ENCODE measurements around the gene LRRK1.

Gene LRRK1

DNA sequence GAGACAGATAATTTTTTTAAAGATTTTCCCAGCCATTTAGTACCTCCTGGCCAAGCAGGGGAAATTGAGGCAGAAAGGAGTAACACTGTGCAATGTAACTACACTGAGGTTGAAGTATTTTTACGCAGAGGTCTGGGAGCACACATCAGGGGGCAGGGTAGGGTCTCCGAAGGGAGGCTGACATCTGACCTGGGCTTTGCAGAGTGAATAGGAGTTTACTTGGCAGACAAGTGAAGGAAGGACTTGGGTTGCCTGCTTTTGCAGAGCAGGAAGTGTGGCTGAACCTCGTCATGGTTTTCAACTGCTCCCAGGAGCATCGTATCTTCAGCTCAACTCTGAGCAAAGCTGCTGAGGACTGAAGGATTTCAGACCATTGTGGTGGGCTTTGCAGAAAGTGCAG lies 66.2 kb downstream of the LRRK1 start:
- no peak for DNase-seq

DNA sequence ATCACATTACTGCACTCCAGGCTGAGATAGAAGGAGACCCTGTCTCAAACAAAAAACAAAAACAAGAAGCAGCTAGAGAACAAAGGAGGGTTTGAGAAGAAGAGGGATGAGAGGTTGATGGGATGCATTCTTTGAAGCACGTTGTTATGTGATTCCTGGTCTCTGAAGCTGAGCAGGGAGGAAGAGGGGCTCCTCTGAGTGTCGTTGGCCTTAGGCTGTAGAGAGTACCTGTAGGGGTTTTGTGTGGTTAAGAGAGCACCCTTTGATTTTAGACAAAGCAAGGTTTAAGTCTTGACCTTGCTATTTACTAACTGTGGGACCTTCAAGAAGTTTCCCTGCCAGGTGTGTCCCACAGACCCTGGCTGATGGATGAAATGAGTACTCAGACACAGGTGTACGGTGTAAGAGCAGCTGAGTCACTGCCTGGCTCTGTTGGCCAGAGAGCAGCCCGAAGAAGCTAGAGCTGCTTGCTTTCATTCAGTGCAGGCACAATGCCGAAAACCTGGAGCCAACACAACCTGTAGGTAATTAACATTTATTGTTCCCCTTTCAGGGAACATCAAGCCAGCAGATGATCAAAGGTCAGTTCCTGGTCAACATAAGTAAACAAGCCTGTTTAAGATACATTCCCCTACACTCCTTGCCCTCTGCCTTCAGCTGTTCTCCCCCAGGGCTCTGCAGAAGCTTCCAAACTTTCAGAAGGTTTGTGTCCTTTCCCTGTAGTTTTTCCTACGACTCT lies 67.2 kb downstream of the LRRK1 start:
- DNase-seq = no peak

DNA sequence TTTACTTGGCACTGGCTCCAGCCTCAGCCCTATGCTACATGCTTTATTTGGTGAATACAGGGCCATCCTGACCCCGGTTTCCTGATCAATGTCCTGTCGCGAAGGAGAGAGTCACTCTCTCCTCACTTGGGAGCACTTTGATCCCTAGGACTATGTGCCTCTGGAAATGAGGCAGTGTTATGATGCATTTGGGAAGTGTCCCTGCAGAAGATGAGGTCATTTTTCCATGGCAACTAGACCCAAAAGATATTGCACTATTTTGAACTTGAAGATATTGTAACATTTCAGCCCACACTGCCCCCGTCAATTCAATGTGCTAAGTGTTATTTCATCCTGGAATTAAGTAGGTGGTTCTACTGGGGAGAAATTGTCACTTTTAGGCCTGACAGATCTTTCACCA lies 68.0 kb downstream of the LRRK1 start:
- no peak for DNase-seq

DNA sequence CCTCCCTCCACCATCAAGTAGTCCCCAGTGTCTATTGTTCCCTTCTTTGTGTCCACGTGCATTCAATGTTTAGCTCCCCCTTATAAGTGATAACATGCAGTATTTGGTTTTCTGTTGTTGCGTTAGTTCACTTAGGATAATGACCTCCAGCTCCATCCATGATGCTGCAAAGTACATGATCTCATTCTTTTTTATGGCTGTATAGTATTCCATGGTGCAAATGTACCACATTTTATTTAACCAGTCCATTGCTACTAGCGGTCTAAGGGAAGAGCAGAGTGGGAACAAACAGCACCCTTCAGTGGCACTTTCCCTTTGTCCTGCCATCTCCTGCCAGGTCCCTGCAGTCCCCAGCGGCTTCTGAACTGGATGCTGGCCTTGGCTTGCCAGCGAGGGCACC lies 69.1 kb downstream of the LRRK1 start:
- no peak for DNase-seq

DNA sequence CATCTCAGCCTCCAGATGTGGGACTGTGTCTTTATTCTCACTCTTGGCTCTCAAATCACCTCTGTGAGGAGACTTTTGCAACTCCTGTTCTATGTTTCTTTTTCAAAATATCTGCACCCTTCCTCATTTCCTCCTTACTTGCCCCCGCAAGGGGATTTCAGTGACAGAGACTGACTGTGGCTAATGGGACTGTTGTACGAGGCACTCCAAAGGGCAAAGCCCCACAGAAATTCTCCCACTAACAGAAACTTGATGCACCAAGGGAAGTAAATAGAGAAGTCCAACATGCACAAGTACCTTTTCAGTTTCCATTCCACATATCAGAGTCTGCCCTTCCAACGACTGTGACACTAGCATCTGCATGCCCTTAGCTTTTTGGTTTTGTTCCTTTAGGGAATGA lies 69.7 kb downstream of the LRRK1 start:
- no peak for DNase-seq

DNA sequence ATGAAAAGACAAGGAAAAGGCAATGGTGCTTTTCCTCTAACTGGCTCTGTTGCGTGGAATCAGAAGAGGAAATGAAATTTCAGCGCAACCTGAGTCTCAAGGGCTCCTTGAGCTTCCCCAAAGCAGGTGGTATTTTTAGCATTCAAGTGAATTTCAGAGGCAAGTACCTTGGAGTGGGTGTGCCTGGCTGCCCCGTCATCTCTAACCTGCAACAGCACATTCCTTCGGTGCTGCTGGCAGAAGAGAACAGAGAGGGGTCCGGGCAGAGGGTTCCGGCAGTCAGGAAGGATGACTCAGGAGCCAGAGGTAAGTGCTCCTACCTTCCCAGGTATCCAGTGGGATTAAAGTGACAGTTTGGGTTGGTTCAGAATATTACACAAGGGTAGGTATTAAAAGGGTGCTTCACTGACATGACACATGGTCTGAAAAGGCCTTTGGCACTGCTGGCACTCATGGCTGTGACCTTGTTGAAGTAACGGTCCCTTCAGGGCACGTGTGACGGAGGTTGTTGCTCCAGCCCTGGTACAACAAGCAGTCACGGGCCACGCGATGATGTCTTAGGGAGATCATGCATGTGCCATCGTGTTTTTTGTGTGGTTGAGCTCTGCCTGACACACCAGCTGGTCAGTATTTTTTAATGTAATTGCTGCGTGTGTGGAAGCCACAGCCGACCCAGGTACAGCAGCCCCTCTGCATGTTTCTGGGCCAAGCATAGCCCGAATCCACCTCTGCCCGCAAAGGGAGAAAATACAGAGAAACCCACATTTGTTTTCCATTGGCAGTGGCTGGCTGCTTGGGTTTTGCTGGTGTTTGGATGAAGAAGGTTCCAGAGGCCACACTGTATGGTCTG lies 75.7 kb downstream of the LRRK1 start:
- no peak for DNase-seq

DNA sequence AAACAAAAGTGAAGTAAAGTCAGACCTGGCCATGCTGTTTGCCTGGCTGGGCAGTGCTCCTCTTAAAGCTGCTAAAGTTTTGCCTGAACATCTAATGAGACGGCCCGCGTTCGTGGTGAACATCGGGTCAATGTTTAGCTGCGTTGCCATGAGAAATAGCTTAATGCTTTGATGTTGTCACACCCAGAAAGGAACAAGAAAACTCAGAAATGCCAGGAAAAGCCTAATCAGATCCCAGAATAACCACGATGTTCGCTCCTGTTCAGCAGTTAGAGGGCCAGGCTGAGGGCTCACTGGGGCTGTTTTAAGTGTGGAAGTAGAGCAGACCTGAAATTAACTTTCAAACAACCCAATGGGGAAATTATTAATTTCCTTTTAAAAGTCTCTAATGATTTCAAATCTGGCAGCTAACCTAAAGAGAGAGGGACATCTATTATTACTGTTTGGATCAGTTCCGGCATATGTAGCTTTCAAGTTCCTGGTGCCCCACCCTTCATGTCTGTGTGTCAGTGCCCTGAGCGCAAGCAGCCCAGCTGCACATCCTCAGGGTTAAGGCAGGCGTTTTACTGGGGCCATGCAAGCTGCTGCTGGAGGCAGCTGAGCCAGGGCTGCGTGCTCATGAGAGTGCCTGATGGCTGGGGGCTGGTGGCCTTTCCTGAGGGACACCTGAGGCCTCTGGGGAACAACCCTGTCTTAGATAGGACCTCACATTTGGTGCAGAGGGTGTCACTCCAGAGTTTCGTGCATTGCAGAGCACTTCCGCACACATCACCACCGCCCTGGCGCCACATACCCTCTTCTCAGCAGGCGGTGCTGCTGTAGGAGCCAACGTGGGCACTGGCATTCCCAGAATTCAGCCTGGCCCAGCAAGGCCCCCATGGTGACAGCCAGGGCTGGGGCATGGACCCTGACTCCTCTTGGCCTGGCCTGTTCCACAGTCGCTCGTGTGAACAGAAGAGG lies 76.6 kb downstream of the LRRK1 start:
- no peak for DNase-seq

DNA sequence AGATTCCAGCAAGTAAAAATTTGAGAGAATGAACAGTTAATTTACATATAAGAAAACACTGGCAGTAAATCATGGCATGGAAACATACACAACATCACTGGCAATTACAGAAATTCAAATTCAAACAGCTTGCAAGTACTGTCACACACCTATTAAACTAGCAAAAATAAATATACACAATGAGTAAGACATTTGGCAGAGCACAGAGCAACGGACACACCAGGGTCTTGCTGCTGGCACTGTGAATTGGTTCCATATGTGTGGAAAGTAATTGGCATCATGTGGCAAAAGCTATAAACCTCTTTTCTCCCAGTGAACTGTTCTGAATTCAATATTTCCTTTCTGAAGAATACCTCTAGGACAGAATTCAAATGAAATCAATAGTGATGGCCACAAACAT lies 78.3 kb downstream of the LRRK1 start:
- no peak for DNase-seq

DNA sequence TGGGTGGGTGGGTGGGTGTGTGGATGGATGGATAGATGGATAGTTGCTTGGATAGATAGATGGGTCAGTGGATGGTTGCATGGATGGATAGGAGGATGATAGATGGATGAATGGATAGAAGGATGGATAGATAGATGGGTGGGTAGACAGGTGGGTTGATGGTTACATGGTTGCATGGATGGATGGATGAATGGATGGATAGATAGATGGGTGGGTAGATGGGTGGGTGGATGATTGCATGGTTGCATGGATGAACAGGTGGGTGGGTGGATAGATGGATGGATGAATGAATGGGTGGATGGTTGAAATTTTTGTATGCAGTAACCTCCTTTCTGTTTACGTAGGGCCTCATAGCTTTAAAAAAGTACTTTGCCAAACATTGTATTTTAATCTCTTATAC lies 79.5 kb downstream of the LRRK1 start:
- DNase-seq = no peak

DNA sequence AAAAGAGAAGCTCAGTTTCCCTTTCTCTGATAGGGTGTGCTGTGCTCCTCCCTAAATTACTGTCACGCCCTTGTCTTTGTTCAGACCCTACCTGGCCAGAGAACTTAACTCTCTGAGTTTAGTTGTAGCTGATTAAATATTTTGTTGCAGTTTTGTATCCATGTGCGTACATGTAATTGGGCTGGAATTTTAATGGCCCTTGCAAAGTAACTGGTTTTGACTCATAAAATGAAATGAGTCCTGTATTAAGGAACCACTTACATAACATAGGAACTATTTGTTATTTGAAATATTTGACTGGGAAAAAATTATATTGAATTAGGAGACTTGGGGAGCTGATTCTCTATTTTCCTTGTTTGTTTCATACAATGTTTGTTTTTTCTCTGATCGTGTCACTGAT lies 80.2 kb downstream of the LRRK1 start:
- DNase-seq = no peak

DNA sequence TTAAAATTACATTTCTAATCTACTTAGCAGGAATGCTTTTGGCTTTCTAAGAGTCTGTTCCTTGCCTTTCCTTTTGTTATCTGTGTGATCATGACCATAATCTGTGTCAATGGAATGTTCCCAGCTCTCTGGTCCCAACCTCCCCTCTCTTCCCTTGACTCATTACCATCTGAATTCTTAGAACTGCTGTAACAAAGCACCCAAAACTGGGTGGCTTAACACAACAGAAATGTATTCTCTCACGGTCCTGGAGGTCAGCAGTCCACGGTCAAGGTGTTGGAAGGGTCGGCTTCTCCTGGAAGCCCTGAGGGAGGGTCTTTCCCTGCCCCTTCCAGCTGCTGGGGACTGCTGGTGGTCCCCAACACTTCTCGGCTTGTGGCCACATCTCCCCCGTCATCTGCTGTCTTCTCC lies 81.1 kb downstream of the LRRK1 start:
- no peak for DNase-seq

DNA sequence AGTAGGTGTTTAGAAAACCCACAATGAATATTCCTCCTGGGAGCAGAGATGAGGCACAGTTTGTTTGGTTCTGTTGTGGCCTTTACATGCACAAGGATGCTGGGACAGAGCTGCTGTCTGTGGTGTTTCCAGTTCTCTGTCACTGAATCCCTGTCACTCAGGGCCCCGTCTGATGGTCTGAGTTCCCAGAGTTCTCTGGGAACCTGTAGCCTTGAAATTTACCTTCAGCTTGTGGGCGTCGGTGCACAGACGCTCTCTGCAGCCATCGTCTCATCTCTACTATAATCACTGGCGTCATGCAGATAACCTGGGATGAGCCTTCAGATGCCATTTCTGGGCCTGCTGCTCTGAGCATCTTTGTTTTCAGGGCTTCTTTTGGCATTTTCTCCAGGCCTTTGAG lies 81.9 kb downstream of the LRRK1 start:
- DNase-seq = no peak

DNA sequence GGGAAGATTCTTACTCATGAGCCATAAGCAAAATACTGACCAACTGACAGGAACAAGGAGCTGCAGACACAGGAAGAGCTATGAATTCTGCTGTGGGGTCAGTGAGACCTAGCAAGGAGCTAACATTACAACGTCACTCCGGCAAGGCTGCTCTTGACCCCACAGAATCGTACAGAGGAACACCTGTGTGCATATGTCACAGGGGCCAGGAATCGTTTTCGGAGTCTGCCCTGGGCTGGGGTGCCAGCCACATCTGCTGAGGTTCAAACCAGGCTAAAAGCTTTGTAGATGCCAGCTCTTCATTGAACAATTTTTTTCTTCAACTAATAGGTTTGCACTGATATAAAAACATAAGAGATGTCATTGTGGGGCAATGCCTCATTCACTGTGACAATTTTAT lies 82.6 kb downstream of the LRRK1 start:
- no peak for DNase-seq

DNA sequence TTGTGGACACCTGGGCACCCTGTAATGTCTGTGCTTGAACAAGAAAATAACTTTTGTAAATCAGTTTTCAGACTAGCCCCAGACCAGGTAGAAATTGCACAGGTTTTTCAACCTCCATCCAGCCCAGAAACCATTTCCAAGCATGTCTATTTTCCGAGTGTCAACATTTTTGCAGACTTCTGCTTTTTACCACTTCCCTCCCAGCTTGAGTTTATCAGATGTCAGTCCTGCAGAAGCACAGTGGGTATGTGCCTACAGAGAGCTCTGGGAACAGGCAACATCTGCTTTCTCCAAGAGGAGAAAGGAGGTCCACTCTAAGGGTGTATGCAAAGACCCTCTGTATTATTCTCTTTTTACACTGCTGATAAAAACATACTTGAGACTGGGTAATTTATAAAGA lies 83.9 kb downstream of the LRRK1 start:
- no peak for DNase-seq

DNA sequence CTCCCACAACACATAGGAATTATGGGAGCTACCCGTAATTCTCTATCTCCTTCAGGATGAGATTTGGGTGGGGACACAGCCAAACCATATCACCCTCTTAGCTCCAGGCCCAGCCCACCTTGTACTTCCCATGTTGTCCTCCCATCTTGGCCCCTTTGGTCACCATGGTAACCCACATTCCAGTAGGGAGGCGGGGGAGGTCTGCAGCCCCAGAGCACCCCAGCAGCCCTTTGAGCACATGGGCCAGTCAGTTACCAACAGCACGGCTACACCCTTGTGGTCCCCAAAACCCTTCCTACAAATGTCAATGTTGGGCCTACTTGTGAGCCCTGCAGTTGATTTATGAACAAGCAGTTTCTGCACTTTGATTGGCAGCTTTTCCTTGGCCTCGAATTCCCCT lies 84.5 kb downstream of the LRRK1 start:
- DNase-seq = no peak

DNA sequence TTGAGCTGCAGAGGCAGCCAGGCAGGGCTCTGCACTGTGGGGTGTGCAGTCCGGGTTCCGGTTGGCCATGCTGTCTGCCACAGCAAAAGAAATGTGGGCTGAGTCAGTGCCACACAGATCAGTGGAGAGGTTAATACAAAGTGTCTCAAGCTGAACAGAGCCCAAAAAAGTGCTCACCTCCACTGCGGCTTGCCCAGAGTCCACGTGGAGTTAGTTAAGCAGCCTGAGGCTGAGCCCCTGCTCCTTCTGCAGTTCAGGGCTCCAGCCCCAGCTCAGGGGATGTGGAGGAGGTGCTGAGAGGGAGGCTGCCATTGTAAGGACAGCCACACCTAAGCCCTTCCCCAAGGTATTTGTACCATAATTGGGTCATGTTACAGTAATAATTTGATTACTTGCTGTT lies 85.3 kb downstream of the LRRK1 start:
- no peak for DNase-seq

DNA sequence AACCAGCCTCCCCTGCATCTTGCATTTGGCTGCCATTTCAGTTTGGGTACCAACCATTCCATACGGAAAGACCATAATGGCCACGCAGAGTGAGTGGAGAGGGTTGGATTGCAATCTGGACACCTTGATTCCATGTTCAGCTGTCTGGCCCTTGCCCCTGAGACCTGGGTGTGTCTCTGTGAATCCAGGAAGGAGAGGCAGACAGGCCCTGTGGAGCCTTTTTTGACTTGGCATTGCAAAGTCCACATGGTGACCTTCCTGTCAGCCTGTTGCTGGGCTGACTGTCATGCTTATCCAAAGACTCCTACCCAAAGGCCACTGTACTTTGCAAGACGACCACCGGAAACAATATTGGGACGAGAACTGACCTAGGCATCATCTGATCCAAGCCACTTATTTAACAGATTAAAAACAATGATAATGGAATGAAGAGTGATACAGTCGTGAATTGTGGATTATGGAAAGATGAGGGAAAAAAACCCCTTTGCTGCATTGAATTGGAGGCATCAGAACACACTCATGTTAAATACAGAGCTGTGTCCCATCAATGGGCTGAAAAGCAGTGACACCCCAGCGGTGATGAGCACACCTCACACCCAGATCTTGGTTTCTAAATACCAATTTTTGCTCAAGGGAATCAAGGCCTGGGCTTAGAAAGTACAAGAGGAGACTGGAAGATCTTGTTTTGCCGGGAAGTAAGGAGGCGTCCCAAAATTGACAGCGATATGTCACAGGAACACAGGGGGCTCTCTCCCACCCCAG lies 86.0 kb downstream of the LRRK1 start:
- DNase-seq = no peak

DNA sequence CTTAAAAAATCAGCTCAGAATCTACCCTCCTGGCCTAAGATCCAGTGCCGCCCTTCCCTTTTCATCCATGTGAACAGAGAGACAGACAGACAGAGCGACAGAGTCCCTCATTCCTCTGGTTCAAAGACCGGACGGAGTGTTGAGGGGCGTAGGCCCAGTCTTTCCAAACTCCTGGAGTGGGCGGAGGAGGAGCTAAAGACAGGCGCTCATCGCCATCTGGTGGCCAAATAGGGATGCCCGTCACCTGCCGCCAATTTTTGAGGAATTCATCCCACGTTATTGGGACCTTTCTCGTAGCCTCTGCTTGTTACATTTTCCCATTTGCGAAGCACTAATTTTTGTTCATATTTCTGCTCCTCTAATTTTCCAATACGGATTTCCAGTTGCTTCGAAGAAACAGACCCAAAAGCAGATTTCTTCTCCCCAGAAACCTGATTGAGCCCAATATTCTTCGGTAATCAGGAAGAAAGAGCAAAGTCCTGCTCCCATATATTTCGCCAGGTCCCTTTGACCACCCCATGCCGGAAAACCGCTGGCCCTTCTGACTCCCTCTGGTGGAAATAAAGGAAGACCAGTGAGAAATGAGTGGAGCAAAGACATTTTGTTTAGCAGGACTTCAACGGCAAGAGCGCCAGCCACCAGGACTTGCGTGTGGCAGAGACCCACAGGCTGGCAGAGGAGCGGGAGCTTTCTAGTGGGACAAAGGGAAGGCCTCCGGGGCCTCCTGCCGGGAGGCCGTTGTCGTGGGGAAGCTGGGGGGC lies 88.0 kb downstream of the LRRK1 start:
- DNase-seq = peak; percentile 75 to 82

DNA sequence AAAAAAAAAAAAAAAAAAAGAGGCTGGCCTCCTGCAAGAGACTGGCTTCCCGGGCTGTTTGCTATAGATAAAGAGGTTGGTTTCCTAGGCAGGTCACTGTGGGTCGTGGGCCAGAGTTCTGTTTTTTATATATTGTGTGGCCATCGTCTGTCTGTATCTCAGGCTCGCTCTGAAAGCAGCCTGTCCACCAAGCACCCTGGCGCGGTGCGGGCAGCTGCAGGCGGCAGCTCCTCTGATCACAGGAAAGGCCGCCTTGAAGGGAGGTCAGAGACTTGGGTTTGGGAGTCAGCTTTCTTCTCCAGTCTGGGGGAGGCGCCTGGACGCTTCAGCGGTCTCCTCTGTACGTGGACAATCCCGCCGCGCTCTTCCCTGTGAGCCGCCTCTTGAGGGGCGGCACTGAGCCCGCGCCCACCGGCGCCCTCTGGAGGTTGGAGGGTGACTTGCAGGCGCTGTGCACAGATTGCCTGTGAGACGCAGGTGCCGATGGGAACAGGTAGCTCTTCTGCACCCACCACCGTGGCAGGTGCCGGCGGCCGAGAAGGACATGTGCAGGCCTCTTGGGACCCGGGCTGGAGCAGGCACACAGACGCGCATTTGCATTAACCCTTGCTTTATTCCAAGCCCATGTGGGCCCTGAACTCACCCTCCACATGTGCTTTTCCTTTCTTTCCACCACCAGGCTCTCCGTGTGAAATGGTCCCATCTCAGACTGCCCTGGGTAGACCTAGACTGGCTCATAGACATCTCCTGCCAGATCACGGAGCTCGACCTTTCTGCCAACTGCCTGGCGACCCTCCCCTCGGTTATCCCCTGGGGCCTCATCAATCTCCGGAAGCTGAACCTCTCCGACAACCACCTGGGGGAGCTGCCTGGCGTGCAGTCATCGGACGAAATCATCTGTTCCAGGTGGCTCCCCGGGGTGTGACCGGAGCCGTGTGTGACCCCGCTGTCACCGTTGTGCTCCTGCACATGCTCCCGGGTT lies 89.3 kb downstream of the LRRK1 start:
- peak; percentile 90 to 92 for DNase-seq

DNA sequence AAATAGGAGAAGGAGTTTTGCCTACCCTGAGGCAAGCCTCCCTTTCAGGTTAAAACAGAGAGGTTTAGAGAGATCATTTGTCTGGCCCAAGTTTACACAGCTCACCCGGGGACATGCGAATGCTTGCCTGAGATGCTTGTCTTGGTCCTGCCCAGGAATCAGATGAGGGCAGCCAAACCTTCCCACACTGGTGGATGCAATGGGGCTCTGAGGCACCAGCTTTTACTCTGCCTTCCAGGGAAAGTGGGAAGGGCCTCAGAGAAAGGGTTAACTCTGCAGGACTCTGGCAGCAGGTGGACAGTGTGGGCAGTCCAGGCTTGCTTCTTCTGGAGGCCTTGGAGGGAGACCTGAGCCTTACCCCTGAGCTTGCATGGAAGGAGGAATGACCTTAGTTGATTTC lies 90.0 kb downstream of the LRRK1 start:
- DNase-seq = no peak

DNA sequence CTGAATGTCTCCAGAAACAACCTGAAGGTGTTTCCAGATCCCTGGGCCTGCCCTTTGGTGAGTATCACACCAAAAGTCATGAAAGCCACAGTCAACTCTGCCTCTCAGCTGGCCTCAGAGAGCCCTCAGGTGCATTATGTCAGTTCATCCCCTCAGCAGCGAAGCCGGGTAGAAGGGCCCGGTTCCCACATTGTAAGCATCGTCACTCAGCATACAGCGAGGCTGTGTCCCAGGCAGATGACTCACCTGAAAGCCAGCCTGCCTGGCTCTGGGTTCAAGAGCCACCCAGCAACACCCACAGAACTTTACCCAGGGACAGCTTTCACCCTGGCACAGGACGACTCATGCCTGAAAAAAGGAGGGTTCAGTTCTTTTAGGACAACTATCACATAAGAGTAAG lies 91.6 kb downstream of the LRRK1 start:
- no peak for DNase-seq
